AG09309 (cell line): ENCODE results near the gene RBM20.
A peak's percentile ranks its signal among the peaks of the same experiment; 100 is the strongest.

Experiments
- DNase-seq: peaks from one replicate; pipeline ENCODE4 v3.0.0-alpha.2; 2010; ENCODE audit warnings: low read depth
- H3K4me3 ChIP-seq: 2 replicates; pipeline ENCODE4 v1.5.1; 2011; ENCODE audit warnings: mild to moderate bottlenecking, low read depth, low read length, moderate library complexity; ENCODE audit not compliant: control insufficient read depth
- TF ChIP-seq, protein P1 (sequence below): IDR thresholded peaks from 2 replicates; pipeline ENCODE4 v1.5.1; 2011; ENCODE audit warnings: mild to moderate bottlenecking, low read depth, low read length, inconsistent platforms; ENCODE audit not compliant: insufficient read depth, control insufficient read depth; ENCODE audit errors: missing control alignments

RBM20 gene

DNA sequence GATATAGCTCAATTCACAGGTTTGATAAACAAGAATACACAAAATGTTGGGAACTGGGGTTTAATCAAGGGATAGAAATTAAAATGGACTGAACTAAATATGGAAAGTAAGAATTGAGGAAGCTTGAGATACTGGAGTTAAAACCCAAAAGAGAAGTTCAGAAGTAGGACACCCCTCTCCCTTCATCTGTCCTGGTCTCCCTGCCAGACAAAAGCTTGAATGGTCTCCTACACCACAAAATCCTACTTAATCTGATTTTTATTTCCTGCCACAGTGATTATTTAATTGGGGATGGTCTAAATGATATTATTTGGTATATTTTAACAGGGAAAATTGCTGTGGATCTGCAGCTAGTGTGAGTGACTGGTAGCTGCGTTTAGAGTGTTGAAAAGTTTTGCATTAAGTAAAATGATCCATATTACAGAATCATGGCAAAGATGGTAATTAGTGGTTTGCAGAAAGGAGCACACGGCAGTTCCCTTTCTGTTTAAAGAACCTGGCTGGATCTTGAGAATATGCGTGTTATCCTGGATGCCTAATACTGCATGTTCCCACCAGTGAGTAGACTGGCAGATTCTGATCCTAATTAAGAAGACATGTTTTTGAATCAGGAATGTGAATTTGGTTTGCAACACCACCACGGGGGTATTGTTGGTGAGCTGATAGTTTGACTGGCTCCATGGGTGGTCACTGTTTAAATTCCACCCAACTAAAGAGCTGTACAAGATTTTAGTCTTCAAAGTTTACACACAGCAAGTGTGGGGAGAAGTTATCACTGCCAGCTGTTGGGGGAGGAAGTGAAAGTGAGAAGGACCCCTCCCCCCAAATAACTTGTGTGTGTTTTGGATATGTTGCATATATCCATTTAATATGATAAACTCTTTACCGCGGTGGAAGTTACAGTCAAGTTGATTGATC lies 5.5 kb downstream of the RBM20 start:
- TF ChIP-seq, protein P1, sequence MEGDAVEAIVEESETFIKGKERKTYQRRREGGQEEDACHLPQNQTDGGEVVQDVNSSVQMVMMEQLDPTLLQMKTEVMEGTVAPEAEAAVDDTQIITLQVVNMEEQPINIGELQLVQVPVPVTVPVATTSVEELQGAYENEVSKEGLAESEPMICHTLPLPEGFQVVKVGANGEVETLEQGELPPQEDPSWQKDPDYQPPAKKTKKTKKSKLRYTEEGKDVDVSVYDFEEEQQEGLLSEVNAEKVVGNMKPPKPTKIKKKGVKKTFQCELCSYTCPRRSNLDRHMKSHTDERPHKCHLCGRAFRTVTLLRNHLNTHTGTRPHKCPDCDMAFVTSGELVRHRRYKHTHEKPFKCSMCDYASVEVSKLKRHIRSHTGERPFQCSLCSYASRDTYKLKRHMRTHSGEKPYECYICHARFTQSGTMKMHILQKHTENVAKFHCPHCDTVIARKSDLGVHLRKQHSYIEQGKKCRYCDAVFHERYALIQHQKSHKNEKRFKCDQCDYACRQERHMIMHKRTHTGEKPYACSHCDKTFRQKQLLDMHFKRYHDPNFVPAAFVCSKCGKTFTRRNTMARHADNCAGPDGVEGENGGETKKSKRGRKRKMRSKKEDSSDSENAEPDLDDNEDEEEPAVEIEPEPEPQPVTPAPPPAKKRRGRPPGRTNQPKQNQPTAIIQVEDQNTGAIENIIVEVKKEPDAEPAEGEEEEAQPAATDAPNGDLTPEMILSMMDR, result no peak
- H3K4me3 ChIP-seq, result no peak overlapping the region

GRCh38 chr10:110650265-110650668 lies 6.1 kb downstream of the RBM20 start:
- DNase-seq, result no peak
- TF ChIP-seq, protein P1, result no peak
- no peak overlapping the region for H3K4me3 ChIP-seq

More for the DNA sequence above, 5.5 kb downstream of the RBM20 start:
- no peak for DNase-seq

DNA sequence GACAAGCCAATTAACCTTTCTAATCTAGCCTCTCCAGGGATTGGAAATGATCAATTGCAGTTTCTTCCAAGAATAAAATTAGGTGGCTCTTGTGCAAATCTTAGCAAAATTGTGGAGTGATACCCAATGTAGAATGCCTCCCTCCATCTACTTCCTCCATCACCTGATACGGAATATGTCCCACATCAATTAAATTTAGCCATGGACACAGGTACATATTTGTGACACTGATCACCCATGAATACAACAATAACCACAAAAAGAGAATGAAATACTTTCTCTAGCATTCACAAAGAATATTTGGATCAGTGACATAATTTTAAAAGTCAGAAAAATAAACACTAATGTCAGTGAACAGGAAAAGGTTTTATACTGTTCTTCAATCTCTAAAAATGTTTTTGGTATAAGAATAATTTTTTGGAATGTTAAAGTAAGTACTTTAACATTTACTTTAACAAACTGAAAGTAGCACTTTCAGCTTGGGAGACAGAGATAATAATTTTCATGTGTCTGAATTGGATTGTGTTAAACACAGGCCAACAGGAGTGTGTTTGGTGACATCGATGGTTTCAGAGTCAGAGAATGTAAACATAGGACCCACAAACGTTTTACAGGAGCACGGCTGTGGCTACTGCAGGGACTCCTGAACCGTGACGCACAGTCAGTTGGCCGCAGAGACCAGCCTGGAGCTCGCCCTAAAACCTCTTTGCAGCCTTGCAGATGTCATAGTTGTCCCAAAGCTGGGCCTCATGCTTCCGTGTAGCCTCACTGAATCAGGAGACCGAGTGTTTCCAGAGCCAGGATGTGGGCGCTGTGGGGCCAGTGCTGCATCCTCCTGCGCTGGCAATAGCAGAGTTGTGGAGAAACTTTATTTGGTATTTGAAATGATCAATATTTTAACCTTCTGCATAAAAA lies 7.2 kb downstream of the RBM20 start:
- TF ChIP-seq, protein P1, result no peak
- H3K4me3 ChIP-seq, result peak overlapping the region; percentile 4; the same call in 1 of the 2 replicates
- peak; percentile 27 for DNase-seq

DNA sequence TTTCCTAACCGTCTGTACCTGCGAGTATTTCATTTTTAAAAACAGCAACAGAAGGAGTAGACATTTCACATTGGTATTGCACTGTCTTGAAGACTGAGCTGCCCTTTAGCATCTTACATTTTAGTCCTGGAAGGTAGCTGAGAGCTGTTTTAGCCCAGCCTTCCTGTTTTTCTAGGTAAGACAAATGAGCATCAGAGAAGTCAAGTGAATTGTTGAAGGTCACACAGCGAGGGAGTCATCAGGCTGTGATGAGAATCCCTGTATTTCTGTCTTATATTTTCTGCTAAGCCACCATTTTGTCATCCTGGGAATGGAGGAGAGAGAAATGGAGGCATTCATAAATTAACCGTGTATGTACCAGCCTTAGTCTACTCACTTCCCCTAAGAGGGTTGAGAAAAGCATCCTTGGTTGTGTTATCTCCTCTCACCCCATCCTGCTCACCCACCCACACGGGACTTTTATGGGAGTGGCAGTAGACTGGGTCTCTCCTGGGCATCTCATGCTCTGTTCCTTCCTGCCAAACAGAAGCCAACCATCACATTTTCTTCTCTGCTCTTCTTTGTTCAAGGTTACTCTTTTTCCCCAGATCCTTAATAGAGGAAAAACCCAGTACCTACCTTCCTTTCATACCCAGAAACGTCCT lies 8.5 kb downstream of the RBM20 start:
- no peak overlapping the region for H3K4me3 ChIP-seq
- DNase-seq, result no peak
- TF ChIP-seq, protein P1, result no peak

- no peak overlapping the region for H3K4me3 ChIP-seq
- no peak for DNase-seq
Measured at GRCh38 chr10:110655320-110655719, 11.2 kb downstream of the RBM20 start.

DNA sequence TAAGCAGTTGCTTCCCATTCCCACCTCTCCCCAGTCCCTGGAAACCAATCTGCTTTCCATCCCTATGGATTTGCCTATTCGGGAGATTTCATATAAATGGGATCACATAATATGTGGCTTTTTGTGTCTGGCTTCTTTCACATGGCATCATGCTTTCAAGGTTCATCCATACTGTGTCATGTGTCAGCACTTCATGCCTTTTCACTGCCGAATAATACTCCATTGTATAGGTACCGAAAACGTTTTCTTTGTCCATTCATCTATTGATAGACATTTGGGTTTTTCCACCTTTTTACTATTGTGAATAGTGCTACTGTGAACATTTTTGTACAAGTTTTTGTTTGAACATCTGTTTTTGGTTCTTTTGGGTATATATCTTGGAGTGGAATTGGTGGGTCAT lies 12.5 kb downstream of the RBM20 start:
- DNase-seq, result no peak
- TF ChIP-seq, protein P1, result no peak
- H3K4me3 ChIP-seq, result no peak overlapping the region

More at GRCh38 chr10:110655320-110655719, 11.2 kb downstream of the RBM20 start:
- TF ChIP-seq, protein P1, result no peak
